Thyroid gland (tissue), 4 donors: Measurements from ENCODE around the gene FLG.

Experiments
- POLR2A ChIP-seq, 2 donors: fragments of 450-650 bp; IDR thresholded peaks; one replicate each; pipeline ENCODE4 v1.6.1; 2017; ENCODE audit warnings: antibody characterized with exemption in 2 of 2, mild to moderate bottlenecking in 2 of 2, moderate library complexity in 1 of 2
- TF ChIP-seq, protein P1 (sequence below), 6 experiments: fragments of 200-600 bp in 3 of 6; fragments of 450-650 bp in 3 of 6; sonication (generic) in 3 of 6; IDR thresholded peaks; one replicate each; pipeline ENCODE4 v1.5.1; 2016 to 2019; ENCODE audit warnings: antibody characterized with exemption in 6 of 6, mild to moderate bottlenecking in 2 of 6, inconsistent platforms in 1 of 6, moderate library complexity in 1 of 6

DNA sequence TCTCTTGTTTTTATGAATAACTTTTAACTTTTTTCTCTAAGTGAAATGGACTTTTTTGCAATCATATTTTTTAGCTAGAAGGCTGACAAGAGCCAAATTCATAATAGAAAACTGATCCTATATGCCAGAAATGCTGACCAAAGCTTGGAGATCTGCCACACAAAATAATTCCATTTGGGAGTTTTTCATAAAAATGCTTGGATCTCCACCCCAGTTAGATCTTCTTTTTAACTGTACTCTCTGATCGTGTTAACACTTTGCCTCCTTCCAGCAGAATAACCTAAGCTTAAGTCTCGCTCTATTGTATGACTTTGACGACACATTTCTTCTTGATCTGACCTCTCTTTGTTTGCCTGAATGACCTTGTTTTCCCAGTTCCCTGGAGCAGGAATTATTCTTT lies 18.0 kb upstream of the FLG start:
- TF ChIP-seq, protein P1, sequence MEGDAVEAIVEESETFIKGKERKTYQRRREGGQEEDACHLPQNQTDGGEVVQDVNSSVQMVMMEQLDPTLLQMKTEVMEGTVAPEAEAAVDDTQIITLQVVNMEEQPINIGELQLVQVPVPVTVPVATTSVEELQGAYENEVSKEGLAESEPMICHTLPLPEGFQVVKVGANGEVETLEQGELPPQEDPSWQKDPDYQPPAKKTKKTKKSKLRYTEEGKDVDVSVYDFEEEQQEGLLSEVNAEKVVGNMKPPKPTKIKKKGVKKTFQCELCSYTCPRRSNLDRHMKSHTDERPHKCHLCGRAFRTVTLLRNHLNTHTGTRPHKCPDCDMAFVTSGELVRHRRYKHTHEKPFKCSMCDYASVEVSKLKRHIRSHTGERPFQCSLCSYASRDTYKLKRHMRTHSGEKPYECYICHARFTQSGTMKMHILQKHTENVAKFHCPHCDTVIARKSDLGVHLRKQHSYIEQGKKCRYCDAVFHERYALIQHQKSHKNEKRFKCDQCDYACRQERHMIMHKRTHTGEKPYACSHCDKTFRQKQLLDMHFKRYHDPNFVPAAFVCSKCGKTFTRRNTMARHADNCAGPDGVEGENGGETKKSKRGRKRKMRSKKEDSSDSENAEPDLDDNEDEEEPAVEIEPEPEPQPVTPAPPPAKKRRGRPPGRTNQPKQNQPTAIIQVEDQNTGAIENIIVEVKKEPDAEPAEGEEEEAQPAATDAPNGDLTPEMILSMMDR (IDR thresholded peaks at IDR 0.05), result no peak
- TF ChIP-seq POLR2A (IDR thresholded peaks at IDR 0.05), result no peak
